HepG2 (cell line): ENCODE measurements around the gene CCDC97. TPM values are rescaled to one million over a fixed set of nuclear protein-coding genes. Genes with fewer than 3 reads are reported as not detected.

Experiments used
- ELK4 ChIP-seq: sonication (generic); formaldehyde crosslinking; IDR thresholded peaks from 2 replicates; pipeline ENCODE4 v1.9.0; 2021; ENCODE audit warnings: missing genetic modification reagents, borderline replicate concordance
- MTA1 ChIP-seq: sonication (generic); formaldehyde crosslinking; IDR thresholded peaks from 2 replicates; pipeline ENCODE4 v1.4.0; 2020; ENCODE audit warnings: missing genetic modification reagents, mild to moderate bottlenecking, borderline replicate concordance
- RXRB ChIP-seq: IDR thresholded peaks from 2 replicates; pipeline ENCODE4 v1.6.1; 2016; ENCODE audit warnings: borderline replicate concordance, missing genetic modification reagents, missing compliant biosample characterization
- ZNF180 ChIP-seq: sonication (generic); formaldehyde crosslinking; IDR thresholded peaks from 2 replicates; pipeline ENCODE4 v1.4.0; 2020; ENCODE audit warnings: low read depth, missing genetic modification reagents, borderline replicate concordance
- ZNF513 ChIP-seq: sonication (generic); formaldehyde crosslinking; conservative IDR thresholded peaks from 2 replicates; pipeline ENCODE4 v1.5.0; 2020; ENCODE audit warnings: missing genetic modification reagents
- ZNF687 ChIP-seq: sonication (generic); formaldehyde crosslinking; IDR thresholded peaks from 2 replicates; pipeline ENCODE4 v1.5.1; 2020; ENCODE audit warnings: mild to moderate bottlenecking, missing genetic modification reagents, moderate library complexity
- polyA plus RNA-seq, 8 experiments: library from polyadenylated mRNA; depleted of rRNA in 3 of 8; stranded (reverse) in 7 of 8; unstranded in 1 of 8; fragments of >200 nt; fragmentation: Illumina TruSeq in 4 of 8; extraction: Trizol in 4 of 8; gene quantifications; 2 replicates each; pipeline versions ENCODE4 v1.2.1 to v1.2.3, GENCODE V29; 2011 to 2016; ENCODE audit warnings: low read depth in 4 of 8, missing spikeins in 1 of 8, mixed read lengths in 1 of 8; ENCODE audit not compliant: insufficient read depth in 1 of 8
- total RNA-seq, 5 experiments: library from RNA; depleted of rRNA; stranded (reverse); fragments of >200 nt; fragmentation: Illumina TruSeq; extraction: Trizol; gene quantifications; 2 replicates each; pipeline ENCODE4 v1.2.3, GENCODE V29; 2016; ENCODE audit warnings: low read depth in 1 of 5

CCDC97 gene
- total and polyA plus RNA-seq, 2 of the 13 experiments (the other 11 are each of a cell fraction or from before 2014, with no cell fraction given): 6.2 to 7.3 TPM

- TF ChIP-seq ZNF687 (CRISPR knock-in tag) (no peak), MTA1 (CRISPR knock-in tag) (no peak), ZNF180 (no peak), ELK4 (CRISPR knock-in tag) (no peak), ZNF513 (CRISPR knock-in tag) (no peak), RXRB (CRISPR knock-in tag) (no peak)
- TF ChIP-seq, all 625 proteins: peak for 0
Observed at GRCh38 chr19:41356984-41357739, 47.2 kb downstream of the CCDC97 start (continued).
